HG03521 (cell line): ENCODE results near the gene MKKS.
A peak's percentile ranks its signal among the peaks of the same experiment; 100 is the strongest.

Source experiments
- ATAC-seq: cut with Tn5 transposase; IDR thresholded peaks from one replicate; pipeline ENCODE4 v1.9.1; 2021; ENCODE audit warnings: mild to moderate bottlenecking, moderate library complexity; ENCODE audit not compliant: unreplicated experiment

Gene MKKS

DNA sequence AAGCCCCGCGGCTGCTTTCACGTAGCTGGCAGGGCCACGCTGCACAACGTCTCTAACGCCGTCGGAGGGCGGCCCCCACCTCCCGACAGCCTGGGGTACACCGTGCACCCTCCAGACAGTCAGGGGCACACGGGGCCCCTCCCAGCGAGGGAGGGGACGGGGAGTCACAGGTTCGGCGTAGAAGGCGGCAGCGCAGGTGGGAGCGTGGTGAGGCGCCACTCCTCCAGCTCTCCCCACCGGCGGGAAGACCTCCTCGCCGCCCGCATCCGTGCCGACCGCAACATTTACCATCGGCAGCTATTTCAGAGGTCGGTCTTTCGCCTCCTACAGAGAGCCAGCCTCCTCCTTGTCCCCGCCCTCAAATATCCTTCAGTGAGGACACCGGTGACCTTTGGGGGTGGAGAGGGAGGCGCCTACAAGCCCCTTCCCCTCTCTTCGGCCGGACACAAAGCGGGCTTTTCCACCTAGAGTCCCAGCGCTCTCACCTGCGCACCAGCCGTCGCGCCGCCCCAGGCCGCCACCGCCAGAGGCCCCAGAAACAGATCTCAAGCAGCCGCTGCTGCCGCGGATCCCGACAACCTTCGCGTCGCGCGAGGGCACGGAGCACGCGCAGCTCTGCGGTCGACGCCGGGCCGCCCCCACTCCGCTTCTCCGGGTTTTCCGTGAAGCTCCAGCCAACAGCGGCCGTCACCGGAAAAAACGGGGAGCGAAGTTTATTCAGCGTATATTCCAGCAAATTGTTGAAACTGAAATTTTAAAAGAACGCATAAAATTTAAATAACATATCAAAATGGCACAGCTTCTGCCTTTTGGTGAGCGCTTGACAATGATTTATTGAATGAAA, at the start of gene MKKS:
Gene MKKS, minus strand, starts transcription at position 600 of the 844 bp plus-strand sequence. CDS start 20,708 bp downstream, outside the sequence.
- ATAC-seq = peak; percentile 53

DNA sequence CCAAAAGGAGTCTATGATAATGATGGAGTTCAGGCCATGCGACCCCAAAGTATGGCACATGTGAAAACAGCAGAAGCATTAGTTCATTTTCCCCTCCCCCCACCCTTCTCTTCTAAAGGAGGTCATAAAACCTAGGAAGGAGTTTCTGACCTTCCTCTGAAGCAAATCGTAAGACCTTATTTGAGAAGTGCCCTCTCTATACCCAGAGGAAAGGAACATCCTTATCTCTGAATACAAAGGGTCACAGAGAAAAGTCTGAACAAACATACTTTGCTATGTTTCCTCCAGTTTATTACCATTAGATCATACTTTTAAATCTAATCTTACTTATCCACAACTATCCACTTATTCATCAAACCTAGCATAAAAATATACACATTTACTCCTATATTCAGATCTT, 49.7 kb upstream of the MKKS start:
- ATAC-seq = no peak

DNA sequence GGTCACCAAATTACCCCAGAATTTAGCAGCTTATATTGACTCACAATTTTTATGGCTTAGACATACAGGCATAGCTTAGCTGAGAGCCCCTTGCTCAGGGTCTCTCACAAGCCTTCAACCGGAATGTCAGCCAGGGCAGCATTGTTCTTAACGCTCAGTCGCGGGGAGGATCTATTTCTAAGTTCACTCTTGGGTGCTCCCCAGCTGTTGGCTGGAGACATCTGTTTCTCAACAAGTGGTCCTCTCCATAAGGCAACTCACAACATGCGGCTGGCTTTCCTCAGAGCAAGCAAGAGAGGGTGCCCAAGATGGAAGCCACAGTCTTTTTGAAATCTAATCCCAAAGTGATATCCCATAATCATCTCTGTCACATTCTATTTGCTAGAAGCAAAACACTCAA, 47.7 kb upstream of the MKKS start:
- ATAC-seq = no peak

DNA sequence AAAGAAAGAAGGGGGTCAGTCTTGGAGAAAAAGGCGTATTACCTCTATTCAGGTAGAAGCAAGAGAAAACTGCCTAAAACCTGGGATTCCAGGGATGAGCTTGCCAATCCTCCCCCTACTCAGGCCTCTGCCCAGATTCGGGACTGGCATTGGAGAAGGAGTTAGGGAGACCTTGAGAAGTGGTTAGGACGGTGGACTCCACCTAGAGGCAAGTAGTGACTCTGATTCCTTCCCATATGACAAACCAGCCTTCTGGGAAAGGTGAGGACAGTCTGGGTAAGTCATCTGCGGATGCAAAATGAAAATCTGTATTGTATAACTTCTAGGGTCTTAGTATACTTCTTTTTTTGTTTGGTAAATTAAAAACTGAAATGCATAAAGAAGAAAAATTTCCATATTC, 44.9 kb upstream of the MKKS start:
- ATAC-seq = no peak

DNA sequence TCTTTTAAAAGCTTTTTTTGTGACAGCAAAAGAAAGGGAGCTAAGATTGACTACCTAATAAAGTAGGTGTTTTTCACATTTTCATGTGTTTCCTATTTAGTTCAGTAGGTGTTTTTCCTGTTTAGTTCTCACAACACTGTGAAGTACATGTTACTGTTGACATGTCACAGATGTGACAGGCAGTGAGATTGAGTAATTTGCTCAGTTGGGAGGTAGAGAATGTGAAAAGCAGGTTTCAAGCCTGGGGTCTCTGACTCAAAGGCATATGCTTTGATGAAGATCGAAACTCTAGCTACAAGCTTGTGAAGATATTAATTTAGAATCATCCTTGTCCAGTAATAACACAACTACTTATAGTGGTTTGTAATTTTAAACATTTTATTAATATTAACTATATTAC, 44.2 kb upstream of the MKKS start:
- peak; percentile 67 for ATAC-seq

DNA sequence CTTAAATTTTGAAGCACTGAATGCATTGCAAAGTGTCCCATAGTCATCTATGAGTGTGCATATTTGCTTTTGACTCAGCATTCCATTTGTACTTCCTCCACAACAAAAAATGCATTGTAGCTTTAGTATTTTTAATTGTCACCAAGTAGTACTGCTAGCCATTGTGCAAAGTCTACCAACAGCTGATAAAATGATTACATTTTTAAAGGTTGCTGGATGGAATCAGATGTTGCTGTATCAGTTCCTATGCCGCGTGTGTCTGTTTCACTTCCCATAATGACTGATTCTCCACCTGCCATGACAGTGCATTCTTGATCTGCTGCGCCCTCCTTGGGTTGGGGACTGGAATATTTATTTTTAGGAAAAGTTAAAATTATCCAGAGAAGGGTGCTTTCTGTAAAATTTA, 42.3 kb upstream of the MKKS start:
- peak; percentile 74 for ATAC-seq

DNA sequence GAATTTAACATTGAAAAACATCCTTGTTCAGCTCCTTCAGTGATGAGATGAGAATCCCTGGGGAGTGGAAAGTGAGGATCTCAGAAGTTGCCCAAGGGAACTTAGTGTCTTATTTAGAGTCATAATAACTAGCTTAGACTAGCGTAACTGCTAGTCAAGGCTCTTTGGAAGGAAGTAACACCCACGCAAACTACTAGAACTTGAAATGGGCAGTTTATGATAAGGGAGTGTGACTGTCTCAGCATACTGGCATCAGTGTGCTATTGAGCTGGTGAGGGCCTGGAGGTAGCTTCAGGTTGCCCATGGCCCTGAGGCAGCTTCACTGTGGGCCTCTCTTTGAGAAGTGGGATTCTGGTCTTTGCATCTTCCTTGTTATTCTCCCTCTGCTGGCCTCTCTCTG, 41.2 kb upstream of the MKKS start:
- ATAC-seq = no peak

DNA sequence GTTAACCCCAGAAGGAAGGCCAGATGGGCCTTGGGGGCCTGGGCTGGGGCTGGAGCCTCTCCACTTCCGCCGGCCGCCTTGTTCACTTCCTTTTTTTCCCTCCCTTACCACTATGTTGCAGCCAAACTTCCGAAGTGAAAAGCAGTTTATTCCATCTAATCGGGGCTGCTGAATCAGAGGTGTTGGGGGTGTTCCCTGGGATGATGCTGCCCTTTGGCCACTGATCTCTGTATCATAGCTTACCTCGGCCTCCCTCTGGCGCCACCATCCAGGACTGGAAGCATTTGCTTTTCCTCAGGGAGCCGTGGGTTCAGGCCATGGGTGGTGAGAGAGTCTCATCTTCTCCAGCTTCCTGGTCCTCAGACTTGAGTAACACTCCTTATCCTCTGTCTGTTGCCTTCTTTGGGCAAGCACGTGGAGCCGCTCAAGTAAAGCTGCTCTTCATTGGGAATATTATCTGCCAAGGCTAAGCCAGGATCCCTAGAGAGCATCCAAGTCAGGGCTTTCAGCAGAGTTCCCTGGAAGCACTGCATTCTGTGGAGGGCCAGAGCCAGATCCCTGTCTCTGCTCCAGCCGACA, 40.7 kb upstream of the MKKS start:
- ATAC-seq = no peak

DNA sequence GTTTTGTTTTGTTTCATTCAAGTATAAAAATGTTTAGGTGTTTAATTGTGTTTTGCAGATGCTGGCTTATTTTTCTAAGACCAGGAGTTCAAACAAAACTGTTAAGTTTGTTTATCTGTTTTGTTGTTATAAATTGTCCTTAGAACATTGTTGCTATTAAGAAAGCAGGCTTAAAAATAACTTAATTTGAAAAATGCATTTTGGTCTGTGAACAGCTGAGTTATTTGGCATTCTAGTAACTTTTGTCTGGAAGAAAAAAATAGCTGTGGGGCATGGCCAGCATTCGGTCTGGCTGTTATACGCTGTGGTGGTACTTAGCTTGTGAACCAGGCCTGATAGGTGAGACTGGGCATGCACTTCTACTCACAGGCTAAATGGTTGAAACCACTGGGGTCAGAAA, 38.8 kb upstream of the MKKS start:
- ATAC-seq = no peak

DNA sequence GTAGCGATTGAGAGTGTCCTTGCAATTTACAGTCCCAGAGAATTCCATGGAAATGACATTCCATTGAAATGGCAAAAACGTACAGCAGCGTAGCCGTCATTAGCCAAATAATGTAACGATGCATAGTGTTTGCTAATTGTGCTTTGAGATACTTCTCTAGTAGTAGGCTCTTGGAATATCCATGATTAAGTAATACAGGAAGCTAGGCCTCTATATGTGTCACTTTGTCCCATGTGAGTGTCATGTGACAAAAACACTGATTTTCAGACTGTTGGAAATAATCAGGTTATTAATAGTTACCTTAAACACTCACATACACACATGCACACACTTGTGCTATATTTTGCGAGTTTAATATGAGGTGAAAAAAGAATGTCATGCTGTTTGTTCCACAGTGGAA, 36.3 kb upstream of the MKKS start:
- no peak for ATAC-seq

DNA sequence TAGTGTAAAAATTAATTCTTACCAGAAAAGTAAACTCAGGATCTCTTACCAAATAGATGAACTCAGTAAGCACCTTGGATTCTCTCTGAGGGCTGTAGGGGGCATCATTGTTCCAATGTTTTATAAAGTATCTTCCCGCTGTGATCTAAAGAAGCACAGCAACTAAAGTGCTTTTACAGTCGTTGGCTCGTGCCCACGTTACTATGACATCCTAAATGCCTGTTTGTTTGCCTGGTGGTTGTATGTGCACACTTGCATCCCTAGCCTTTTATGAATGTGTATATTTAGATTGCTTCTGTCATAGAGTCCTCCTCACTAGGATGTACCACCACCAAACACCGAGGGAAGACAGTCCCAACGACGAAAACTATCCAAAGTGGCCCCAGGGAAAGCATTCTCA, 35.6 kb upstream of the MKKS start:
- ATAC-seq = no peak

DNA sequence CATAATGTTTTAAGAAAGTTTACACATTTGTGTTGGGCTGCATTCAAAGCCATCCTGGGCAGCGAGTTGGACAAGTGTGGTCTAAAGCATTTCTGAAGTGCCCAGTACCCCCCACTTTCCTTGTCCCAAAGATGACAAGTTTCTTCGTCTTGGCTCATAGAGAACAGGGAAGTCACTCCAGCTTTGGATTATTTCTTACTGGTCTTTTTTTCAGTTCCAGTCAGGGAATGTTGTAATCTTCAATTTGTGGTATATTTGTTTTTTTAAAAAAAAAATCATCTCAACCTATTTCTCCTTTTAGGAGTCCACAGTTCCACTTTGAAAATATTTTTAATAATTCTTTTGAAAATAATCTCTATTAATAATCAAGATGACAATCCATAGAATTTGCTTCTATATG, 35.0 kb upstream of the MKKS start:
- no peak for ATAC-seq

DNA sequence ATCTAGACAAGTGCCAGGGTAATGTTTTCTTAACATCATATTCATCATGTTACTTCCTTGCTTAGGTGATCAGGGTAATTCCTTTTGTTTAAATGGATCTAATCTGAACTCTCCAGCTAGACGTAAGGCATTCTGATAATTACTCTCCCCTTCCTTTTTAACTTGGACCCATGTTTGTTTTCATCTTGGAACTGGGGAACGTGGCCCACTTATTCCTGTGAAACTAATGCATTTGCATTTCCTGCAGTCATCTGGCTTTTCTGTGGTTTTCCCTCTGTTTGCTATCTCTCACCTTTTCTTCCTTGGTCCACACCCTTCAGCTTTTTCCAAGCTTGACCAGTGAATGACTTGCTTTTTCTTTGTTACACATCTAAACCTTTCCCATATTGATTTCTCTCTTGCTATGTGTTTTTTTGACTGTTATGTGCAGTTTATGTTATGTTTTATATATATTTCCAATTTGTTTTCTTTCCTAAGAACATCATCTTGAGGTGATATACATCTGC, 34.4 kb upstream of the MKKS start:
- ATAC-seq = no peak

DNA sequence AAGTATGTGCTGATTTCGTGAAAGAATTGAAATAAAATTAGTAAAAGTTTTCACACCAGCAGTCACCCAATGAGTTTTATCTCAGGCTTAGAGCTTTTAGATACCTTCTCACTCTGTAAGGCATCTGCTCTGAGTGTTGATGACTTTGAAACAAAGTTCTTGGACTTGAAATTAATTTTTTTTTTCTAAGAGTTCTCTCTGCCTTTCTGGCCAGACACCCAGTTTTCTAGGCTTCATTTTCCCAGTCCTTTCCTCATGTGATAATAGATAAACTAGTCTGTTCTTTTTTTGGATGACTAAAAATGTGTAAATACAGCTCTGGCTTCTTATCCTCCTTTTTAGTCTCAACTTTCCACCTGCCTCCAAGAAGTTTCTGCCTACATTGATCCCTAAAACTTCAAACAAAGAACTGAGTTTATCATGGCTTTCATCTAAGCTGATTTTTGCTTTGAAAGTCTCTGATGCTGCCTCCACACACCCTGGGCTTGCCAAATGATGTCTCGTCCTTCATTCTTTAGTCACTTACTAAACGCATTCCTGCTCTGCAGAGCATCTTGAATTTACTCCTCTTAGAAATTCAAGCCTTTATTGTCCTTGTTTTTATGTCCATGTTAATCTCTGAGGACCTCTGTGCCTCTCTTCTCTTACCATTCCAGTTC, 33.8 kb upstream of the MKKS start:
- ATAC-seq = no peak

DNA sequence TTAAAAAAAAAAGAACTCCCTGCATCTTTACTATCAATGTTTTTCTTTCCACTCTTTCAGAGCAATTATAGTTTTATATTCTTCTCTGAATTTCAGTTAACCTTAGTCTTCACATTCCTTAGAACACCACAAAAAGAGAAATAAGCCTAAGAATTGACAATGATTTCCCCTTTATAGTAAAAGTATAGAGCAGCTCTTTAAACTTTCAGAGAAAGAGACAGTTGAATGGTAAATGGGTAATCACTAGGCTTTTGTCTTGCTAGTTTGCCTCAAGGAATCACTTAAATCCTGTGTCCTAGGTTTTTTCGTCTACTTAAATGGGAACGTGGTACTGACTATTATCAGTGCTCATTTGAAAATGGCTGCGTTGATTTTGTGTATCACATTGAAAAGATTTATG, 32.8 kb upstream of the MKKS start:
- no peak for ATAC-seq

DNA sequence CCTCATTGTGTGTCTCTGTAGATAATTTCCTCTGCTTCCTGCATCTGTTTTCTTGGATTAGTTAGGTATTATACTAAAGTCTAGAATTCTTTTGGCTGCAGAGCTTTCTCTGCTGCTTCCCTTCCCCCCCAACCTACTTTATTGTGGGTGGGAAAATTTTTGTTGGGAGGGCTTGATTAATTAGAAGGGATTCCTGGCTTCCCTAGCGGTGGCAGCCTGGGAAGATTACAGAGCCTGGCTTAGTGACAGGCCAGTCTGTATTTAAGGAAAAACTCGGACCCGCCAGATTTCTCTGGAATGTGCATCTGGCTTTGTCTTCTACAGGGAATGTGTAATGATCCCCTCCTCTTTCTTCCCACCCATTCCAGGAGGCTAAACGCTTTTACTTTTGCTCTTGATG, 32.3 kb upstream of the MKKS start:
- ATAC-seq = no peak

DNA sequence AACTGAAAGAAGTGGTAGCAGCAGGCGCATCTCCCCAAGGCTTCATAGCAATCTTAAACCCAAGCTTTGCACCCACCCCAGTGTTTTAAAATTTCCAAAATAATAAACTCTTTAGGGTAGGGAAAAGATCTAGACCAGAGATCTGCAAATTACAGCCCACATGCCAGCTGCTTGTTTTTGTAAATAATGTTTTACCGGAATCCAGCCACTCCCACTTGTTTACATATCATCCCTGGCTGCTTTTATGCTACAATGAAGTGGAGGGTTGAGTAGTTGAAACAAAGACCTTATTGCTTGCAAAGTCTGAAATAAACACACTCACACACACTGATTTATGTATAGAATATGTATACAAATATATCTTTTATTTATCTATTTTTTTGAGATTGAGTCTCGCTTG, 31.1 kb upstream of the MKKS start:
- ATAC-seq = no peak

DNA sequence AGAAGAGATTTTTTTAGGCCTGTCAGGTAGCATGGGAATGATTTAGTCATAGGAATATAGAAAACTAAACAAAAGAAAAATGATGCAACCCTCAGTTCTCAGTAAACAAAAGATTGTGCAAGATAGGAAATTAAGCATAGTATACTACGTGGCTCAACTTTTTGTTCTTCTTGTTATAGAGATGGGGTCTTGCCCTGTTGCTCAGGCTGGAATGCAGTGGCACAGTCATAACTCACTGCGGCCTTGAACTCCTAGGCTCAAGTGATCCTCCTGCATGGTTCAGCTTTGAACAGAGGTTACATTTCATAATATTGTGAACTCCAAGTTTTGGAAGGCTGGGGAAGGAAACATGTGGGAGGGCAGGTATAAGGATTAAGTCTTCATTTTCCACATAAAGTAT, 29.6 kb upstream of the MKKS start:
- no peak for ATAC-seq

DNA sequence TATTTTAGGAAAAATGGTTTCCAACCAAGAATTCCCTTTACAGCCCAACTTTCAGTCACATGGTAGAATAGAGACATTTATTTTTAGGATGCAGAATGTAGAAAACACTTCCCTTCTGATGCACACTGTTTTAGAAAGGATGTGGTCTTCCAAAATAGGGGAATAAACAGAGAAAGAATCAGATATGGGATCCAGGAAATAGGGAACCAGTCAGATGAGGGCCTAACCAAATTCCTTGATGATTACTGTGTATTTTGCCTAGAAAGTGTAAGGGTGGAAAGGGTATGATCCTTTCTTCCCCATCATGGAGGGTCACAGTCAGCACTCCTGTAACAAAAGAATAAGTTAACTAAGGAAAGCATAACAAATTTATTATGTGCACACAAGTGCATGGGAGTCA, 28.5 kb upstream of the MKKS start:
- ATAC-seq = no peak

DNA sequence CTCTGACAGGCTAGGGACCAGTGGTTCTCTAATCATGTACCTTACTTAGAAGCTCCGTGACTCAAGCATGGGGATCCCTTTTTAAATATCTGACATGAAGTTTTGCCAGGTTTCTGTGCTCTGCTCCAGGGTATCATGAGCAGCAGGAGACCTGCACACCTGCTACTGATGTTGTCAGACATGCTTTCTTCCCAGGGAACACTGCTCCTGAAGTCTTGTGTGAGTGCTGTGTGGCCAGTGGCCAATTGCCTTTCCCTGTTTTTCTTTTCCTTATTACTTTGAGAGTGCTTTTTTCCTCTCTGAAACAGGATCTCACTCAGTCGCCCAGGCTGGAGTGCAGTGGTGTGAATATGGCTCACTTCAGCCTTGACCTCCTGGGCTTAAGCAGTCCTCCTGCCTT, 27.5 kb upstream of the MKKS start:
- no peak for ATAC-seq

DNA sequence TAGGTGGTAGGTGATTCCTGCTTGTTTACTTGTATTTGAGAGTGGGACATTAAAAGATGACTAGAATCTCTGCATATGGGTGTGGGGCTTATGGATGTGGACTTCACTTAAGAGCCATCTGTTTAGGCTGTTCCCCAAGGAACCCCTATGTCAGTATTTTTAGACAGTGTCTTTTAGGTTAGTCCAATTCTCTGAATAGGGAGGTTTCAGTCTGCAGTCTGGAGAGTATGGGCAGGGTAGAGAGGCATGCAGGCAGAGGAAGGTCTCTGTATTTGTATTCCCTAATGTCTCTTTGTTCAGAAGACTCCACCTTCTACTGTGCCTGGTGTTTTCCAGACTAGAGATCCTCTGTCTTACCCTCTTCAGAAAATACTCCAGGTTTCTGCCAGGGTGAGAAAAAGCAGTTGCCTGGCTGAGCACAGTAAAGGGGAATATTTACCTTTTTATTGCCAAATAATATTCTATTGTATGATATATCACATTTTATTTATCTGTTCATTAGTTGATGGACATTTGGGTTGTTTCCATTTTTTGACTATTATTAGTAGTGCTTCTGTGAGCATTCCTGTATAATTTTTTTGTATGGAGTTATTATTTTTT, 20.2 kb upstream of the MKKS start:
- ATAC-seq = no peak

DNA sequence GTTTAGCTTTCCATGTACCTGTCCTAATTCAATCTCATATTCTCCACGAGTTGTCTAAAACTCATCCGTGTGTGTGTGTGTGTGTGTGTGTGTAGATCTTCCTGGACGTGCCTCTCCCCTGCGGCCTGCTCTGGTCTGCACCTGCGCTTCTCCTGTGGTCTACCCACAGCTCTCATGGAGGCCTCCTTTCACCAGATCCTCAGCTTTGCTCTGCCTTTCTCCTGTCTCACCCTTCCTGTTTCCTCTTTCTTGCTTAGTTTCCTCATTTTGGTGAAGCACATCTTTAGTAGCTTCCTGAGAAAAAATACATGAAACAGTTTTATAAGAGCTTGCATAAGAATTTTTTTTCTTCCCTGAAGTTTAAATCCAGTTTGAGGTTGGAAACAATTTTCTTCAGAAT, 19.2 kb upstream of the MKKS start:
- ATAC-seq = peak; percentile 78
